NCI-H82 treated with DMSO at 0.1 percent for 48 hours (cell line): ENCODE results near the gene GNG14.
"Not testable (repeated sequence)": the region's sequence is repeated elsewhere in the genome, so short reads cannot be mapped to it uniquely, and the experiment has no call there.

Source experiments
- DNase-seq: peaks from one replicate; lab custom pipeline; 2025; ENCODE audit not compliant: unreplicated experiment; lab: John Stamatoyannopoulos, UW

Gene GNG14

GRCh38 chr19:12666265-12667048 lies 21.3 kb upstream of the GNG14 start, which contains the start of the genes MAN2B1 and WDR83:
Gene MAN2B1 (minus strand): TSS chr19:12666742. CDS start chr19:12666701, 41 bp downstream.
Gene WDR83 (plus strand): TSS chr19:12666807. CDS start chr19:12669791, 2,984 bp downstream.
- peak; percentile 71 for DNase-seq

DNA sequence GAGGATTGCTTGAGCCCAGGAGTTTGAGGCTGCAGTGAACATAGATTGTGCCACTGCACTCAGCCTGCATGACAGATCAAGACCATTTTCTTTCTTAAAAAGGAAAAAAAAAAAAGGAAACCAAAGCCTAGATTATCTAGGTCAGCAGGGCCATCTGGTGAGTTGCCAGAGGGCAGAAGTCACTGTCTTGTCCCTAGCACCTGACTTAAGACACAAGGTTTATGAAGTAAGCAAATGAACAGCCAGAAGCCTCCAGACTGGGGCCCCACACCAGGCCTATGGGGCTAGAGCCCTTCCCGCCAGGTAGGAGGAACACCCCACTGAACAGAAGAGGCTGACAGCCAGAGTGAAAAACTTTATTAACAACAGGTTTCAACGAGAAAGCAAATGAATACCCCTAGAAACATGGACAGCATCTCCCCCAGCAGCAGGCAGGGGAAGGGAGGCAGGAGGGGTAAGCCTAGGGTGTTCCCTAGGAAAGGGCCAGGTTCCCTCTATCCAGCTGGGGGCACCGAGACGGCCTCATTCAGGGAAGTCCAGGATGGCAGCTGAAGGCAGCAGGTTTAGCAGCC lies 20.0 kb upstream of the GNG14 start:
- no peak for DNase-seq

GRCh38 chr19:12668346-12668745 lies 19.5 kb upstream of the GNG14 start:
- no peak for DNase-seq

DNA sequence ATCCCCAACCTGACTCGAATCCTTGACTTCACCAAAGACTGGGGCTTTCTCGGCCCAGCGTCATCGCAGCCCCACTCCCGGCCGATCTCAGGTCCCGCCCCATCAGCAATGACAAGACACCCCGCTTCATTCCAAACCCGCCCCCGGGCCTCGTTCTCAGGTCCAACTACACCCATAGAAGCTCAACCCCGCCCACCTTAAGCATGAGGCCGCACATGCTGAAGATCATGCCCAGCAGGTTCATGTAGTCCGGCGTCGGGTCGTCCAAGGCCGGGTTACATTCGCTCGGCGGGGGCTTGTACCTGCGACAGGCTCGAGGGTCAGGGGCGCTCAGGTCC lies 18.9 kb upstream of the GNG14 start:
- no peak for DNase-seq

GRCh38 chr19:12669270-12670158 lies 18.3 kb upstream of the GNG14 start:
- DNase-seq, result peak; percentile 91

GRCh38 chr19:12670159-12670928 lies 17.5 kb upstream of the GNG14 start:
- DNase-seq, result no peak

GRCh38 chr19:12672744-12673143 lies 15.1 kb upstream of the GNG14 start:
- no peak for DNase-seq

GRCh38 chr19:12675399-12675798 lies 12.4 kb upstream of the GNG14 start:
- no peak for DNase-seq

DNA sequence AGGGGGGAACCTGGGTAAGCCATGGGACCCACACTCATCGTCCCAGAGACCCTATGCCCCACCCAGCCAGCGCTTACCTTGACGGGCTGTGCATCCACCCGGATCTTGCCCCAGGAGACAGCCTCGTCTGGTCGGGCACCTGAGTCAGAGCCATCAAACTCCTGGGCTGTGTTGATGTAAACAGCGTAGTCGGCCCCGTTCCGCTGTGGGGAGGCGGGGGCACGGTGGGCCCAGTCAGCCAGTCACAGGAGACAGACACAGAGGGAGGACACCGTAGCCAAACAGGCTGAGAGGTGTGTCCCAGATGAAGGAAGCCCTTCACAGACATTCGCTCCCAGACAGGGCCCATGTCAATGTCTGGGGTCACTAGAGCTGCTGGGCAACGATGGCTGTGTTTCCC lies 11.9 kb upstream of the GNG14 start:
- no peak for DNase-seq

DNA sequence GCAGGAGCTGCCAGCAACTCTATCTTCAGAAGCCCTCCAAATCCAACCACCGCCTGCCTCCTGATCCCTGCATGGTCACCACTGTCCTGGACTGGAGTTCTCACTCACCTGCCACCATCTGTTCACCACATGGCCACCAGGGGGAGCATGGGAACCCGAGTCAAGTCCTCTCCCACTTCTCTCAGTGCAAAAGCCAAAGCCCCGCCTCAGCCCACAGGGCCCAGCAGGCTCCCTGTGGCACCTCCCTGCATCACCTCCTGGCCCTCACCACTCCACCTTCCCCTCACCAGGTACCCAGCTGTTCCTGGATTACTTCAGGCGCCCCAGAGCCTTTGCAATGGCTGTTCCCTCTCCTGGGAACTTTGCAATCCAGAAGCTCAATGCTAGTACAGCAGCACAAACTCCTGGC lies 11.4 kb upstream of the GNG14 start:
- peak; percentile 65 for DNase-seq

- no peak for DNase-seq
Measured at GRCh38 chr19:12676928-12677327, 10.9 kb upstream of the GNG14 start.

- DNase-seq, result not testable (repeated sequence)
Measured at GRCh38 chr19:12678039-12678438, 9.8 kb upstream of the GNG14 start.

- no peak for DNase-seq
Measured at GRCh38 chr19:12680034-12680433, 7.8 kb upstream of the GNG14 start.

GRCh38 chr19:12681074-12681987 lies 6.5 kb upstream of the GNG14 start, which contains the start of gene DHPS:
Gene DHPS (minus strand): TSS chr19:12681880. CDS start chr19:12681766, 114 bp downstream.
- peak; percentile 100 for DNase-seq

- DNase-seq, result no peak
Measured at GRCh38 chr19:12685831-12686230, 2.0 kb upstream of the GNG14 start.

- DNase-seq, result no peak
Measured at GRCh38 chr19:12689012-12689411, 1.2 kb downstream of the GNG14 start.

DNA sequence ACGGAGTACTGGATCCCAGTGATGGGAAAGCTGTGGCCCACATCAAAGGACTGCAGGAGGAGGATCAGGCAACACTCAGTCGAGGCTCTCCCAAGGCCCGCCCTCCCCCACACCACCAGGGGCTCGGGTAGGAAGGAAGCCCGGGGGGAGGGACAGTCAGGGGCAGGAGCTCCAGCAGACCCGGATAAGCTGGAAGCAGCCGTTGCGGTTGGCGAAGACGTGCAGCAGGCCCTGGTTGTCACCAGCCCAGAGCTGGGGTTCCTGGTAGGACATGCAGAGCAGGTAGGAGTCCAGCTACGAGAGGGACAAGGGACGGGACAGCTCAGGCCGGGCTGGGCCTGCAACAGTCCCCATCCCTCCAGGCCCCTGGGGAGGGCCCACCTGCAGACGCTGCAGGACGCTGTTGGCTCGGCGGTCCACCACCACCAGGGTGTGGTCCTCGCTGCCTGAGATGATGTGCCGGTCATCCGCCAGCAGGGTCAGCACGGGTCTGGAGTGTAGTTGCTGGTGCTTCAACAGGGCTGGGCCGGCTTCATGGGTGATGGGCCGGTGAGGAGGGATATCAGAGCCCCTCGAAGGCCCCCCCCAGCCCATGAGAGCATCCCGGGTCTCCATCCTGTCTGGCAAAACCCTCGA lies 1.9 kb downstream of the GNG14 start:
- DNase-seq, result no peak

GRCh38 chr19:12692960-12693359 lies 5.2 kb downstream of the GNG14 start:
- no peak for DNase-seq

- DNase-seq, result no peak
Measured at GRCh38 chr19:12694641-12695040, 6.8 kb downstream of the GNG14 start.
